ENCODE data around the gene ABRAXAS1. TPM values are rescaled to one million over a fixed set of nuclear protein-coding genes. Genes with fewer than 3 reads are reported as not detected.

ABRAXAS1 gene
- total and polyA plus RNA-seq, 2 of the 4 experiments (the other 2 are of a cell fraction), result 4.1 to 8.4 TPM

DNA sequence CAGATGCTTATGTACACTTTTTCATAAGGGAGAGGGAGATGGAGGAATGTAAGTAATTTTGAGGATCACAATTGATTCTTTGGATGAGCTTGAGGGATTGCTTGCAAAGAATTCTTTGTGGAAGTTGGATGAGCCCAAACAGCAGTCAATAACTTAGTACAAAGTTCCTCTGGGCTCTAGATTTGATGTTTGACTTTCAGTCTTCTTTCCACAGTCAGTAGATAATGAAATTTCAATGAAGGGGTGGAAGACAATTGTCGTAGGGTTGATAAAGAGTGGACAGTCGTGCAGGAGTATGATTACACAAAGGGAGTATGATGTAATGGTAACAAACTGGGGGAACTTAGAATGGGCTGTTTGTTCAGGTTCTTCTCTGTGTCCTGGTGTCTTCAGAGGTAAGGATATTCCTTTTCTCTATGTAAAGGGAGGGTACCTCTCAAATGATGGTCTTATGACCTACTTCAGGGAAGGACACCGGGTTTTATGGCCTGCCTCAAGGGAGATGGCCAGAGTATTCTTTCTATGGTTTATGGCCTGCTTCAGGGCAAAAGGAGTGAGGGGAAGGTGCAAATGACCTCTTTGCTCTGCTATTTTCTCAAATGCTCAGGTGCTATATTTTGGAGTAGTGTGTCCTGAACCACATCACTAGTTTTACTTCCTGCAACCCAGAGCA is 1.7 kb upstream of the ABRAXAS1 start:
- no peaks in the 10 kb centered on the region for H3K9me3 ChIP-seq (ENCODE audit: control insufficient read depth, insufficient read depth, low read length)
- H4K5ac ChIP-seq (ENCODE audit: low read depth, low read length), result no peak overlapping the region
- no peak overlapping the region for H3K18ac ChIP-seq (ENCODE audit: low read depth, low read length)
- ChIA-PET POLR2A (ENCODE audit: unreplicated experiment) (no interaction called here), CTCF (no interaction called here)
- no peak overlapping the region for H2AK5ac ChIP-seq (ENCODE audit: low read depth, low read length)
- no peak overlapping the region for H2BK120ac ChIP-seq (ENCODE audit: low read depth, low read length)
- no peak overlapping the region for H3K4ac ChIP-seq (ENCODE audit: low read depth, low read length)
- no peak overlapping the region for H3K27ac ChIP-seq (ENCODE audit: insufficient read depth, low read length)
- H3K9ac ChIP-seq (ENCODE audit: low read depth, low read length), result no peak overlapping the region
- H3K4me3 ChIP-seq (ENCODE audit: insufficient read depth, low read depth, low read length), result no peak overlapping the region
- no peak overlapping the region for H2AK9ac ChIP-seq (replicated peaks; ENCODE audit: low read depth, low read length, poor library complexity)
- no CpG with 5 or more reads among the region's 3 CpGs for WGBS, 2 experiments (ENCODE audit: extremely low coverage in 2 of 2, insufficient read length in 1 of 2)
- dilution Hi-C loops (cut with HindIII; ENCODE audit: low sequenced_read_pairs, unreplicated experiment), result no loop called here
- H3K14ac ChIP-seq (replicated peaks; ENCODE audit: low read depth, low read length), result no peak overlapping the region
- DNase-seq (no peak), ATAC-seq (ENCODE audit: low read depth) (no peak)
- H2BK15ac ChIP-seq (ENCODE audit: low read depth, low read length), result no peak overlapping the region
- no peak overlapping the region for H3K4me2 ChIP-seq (ENCODE audit: low read depth, low read length)
- no TSS peak for BruUV-seq (replicated peaks)
- H2BK5ac ChIP-seq (ENCODE audit: low read depth, low read length, poor library complexity, severe bottlenecking), result no peak overlapping the region
- no peak overlapping the region for H4K91ac ChIP-seq (ENCODE audit: insufficient read depth, low read depth, low read length)
- no peak overlapping the region for H4K8ac ChIP-seq (ENCODE audit: low read depth in 2 of 2, low read length in 2 of 2)
- no peaks in the 10 kb centered on the region for H3K9me1 ChIP-seq (ENCODE audit: insufficient read depth, low read length)
- no peaks in the 10 kb centered on the region for H3K27me3 ChIP-seq (ENCODE audit: control insufficient read depth, insufficient read depth, low read length)
- H3K79me1 ChIP-seq (ENCODE audit: low read depth in 1 of 2, low read length in 2 of 2), result peaks cover 4 to 17% of the 10 kb centered on the region in 2 experiments; a peak in 3 of 4 replicates
- H3K36me3 ChIP-seq (ENCODE audit: control insufficient read depth, insufficient read depth, low read length), result no peaks in the 10 kb centered on the region
- no peaks in the 10 kb centered on the region for H3K4me1 ChIP-seq (ENCODE audit: control insufficient read depth, insufficient read depth, low read length)
- H3K56ac ChIP-seq (ENCODE audit: extremely low read depth, insufficient read depth, low read length), result no peak overlapping the region
- no peak overlapping the region for H2BK20ac ChIP-seq (ENCODE audit: low read depth, low read length)
- no peak overlapping the region for H3K23ac ChIP-seq (ENCODE audit: low read depth, low read length)
- no peak overlapping the region for H2AFZ ChIP-seq (replicated peaks; ENCODE audit: low read length, poor library complexity)
- intact Hi-C loops (cut with micrococcal nuclease), result no loop called here
- no peaks in the 10 kb centered on the region for H4K20me1 ChIP-seq (ENCODE audit: insufficient read depth, low read length)
- TF ChIP-seq BHLHE40 (IDR thresholded peaks at IDR 0.05; ENCODE audit: low read depth, low read length) (no peak), POLR2A (IDR thresholded peaks at IDR 0.05; ENCODE audit: low read depth, low read length) (no peak), RCOR1 (IDR thresholded peaks at IDR 0.05; ENCODE audit: insufficient replicate concordance, low read length) (no peak), RFX5 (IDR thresholded peaks at IDR 0.05; ENCODE audit: low read depth, low read length) (no peak), SMC3 (IDR thresholded peaks at IDR 0.05; ENCODE audit: low read depth, low read length) (no peak), MAZ (IDR thresholded peaks at IDR 0.05; ENCODE audit: borderline replicate concordance, low read depth, low read length) (no peak), CEBPB (IDR thresholded peaks at IDR 0.05; ENCODE audit: low read depth, low read length) (no peak)
- TF ChIP-seq, protein P1, sequence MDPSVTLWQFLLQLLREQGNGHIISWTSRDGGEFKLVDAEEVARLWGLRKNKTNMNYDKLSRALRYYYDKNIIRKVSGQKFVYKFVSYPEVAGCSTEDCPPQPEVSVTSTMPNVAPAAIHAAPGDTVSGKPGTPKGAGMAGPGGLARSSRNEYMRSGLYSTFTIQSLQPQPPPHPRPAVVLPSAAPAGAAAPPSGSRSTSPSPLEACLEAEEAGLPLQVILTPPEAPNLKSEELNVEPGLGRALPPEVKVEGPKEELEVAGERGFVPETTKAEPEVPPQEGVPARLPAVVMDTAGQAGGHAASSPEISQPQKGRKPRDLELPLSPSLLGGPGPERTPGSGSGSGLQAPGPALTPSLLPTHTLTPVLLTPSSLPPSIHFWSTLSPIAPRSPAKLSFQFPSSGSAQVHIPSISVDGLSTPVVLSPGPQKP (IDR thresholded peaks at IDR 0.05; ENCODE audit: borderline replicate concordance, low read depth, low read length), result no peak
- TF ChIP-seq, protein P2, sequence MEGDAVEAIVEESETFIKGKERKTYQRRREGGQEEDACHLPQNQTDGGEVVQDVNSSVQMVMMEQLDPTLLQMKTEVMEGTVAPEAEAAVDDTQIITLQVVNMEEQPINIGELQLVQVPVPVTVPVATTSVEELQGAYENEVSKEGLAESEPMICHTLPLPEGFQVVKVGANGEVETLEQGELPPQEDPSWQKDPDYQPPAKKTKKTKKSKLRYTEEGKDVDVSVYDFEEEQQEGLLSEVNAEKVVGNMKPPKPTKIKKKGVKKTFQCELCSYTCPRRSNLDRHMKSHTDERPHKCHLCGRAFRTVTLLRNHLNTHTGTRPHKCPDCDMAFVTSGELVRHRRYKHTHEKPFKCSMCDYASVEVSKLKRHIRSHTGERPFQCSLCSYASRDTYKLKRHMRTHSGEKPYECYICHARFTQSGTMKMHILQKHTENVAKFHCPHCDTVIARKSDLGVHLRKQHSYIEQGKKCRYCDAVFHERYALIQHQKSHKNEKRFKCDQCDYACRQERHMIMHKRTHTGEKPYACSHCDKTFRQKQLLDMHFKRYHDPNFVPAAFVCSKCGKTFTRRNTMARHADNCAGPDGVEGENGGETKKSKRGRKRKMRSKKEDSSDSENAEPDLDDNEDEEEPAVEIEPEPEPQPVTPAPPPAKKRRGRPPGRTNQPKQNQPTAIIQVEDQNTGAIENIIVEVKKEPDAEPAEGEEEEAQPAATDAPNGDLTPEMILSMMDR (conservative IDR thresholded peaks at IDR 0.05; ENCODE audit: low read depth, low read length), result no peak
- TF ChIP-seq, protein P3, sequence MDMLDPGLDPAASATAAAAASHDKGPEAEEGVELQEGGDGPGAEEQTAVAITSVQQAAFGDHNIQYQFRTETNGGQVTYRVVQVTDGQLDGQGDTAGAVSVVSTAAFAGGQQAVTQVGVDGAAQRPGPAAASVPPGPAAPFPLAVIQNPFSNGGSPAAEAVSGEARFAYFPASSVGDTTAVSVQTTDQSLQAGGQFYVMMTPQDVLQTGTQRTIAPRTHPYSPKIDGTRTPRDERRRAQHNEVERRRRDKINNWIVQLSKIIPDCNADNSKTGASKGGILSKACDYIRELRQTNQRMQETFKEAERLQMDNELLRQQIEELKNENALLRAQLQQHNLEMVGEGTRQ (IDR thresholded peaks at IDR 0.05; ENCODE audit: low read depth, low read length), result no peak
- in situ Hi-C loops (cut with MboI; ENCODE audit: low sequenced_read_pairs), result no loop called here
